Thoracic aorta (tissue), 2 donors: ENCODE data around the gene ANKFN1. TPM values are rescaled to one million over a fixed set of nuclear protein-coding genes. Genes with fewer than 3 reads are reported as not detected.

Experiments used
- ATAC-seq: fragments of 150-250 bp; one replicate; pipeline ENCODE4 v1.8.0; 2017; ENCODE audit warnings: low read depth; ENCODE audit not compliant: insufficient number of reproducible peaks, low FRiP score
- DNase-seq: peaks from one replicate; pipeline ENCODE4 v3.0.0-alpha.2; 2020; ENCODE audit warnings: low spot score
- H3K27ac ChIP-seq, 2 donors: fragments of 200-600 bp; sonication (generic); 1 replicate in 1 of 2; 2 replicates in 1 of 2; pipeline ENCODE4 v1.5.1; 2016; ENCODE audit warnings: mild to moderate bottlenecking in 2 of 2, moderate library complexity in 2 of 2
- H3K27me3 ChIP-seq: fragments of 200-600 bp; sonication (generic); replicated peaks from 2 replicates; pipeline ENCODE4 v1.6.0; 2016; ENCODE audit warnings: mild to moderate bottlenecking; ENCODE audit not compliant: insufficient read depth
- H3K36me3 ChIP-seq: fragments of 200-600 bp; sonication (generic); one replicate; pipeline ENCODE4 v1.5.1; 2016
- H3K4me1 ChIP-seq, 2 donors: fragments of 200-600 bp; sonication (generic); 1 replicate in 1 of 2; 2 replicates in 1 of 2; pipeline versions ENCODE4 v1.5.1 to v1.6.0; 2016; ENCODE audit warnings: low read depth in 2 of 2, mild to moderate bottlenecking in 1 of 2; ENCODE audit not compliant: control insufficient read depth in 1 of 2
- H3K4me3 ChIP-seq: fragments of 200-600 bp; sonication (generic); 2 replicates; pipeline ENCODE4 v1.5.1; 2016; ENCODE audit warnings: mild to moderate bottlenecking
- H3K9me3 ChIP-seq: fragments of 200-600 bp; sonication (generic); 2 replicates; pipeline ENCODE4 v1.5.1; 2016
- total RNA-seq, 2 donors: library from RNA; depleted of rRNA; stranded (reverse); fragments of >200 nt; gene quantifications; one replicate each; pipeline versions ENCODE4 v1.1.0 to v1.2.3, GENCODE V29; 2016
- TF ChIP-seq, protein P1 (sequence below): fragments of 200-600 bp; sonication (generic); IDR thresholded peaks from one replicate; pipeline ENCODE4 v1.5.1; 2019; ENCODE audit warnings: antibody characterized with exemption

Gene ANKFN1
- total RNA-seq, 2 donors from 2014 or later, result 0.68 TPM; not detected in 1

DNA sequence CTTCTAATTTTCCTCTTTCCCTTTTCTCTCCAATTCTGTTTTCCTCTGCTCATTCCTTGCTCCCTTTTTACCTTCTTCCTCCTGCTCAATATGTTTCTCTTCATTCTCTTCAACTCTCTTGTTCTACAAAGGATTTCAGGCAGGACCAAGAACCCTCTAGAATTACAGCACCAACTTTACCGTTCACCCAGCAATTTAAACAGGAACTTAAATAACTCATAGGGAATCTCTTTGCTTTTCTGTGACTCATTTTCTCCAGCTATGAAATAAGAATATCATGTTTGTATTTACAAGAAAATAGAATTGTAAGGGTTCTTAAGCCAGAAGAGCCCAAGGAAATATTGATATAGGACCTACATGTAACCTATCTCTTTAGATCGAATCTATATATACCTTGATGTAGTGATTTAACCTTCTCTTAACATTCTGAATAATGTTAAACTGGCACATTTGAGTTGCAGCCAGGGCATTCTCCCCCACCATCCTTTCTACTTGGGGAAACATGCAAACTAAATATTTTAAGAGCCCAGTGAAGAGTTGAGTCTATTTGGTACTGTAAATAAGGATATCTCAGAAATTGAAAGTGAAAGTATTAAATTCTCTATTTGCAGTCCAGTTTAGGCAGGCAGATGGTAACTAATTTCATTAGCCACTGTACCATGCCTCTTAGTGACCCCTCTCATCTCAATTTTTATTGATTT lies 137.0 kb downstream of the ANKFN1 start:
- Histone ChIP-seq H3K27ac (no peak overlapping the region), H3K4me1 (peaks cover 0 to 4% of the 10 kb centered on the region in 2 donors), H3K27me3 (no peaks in the 10 kb centered on the region), H3K36me3 (no peaks in the 10 kb centered on the region), H3K9me3 (no peaks in the 10 kb centered on the region), H3K4me3 (peak overlapping the region; percentile 43)
- TF ChIP-seq, protein P1, sequence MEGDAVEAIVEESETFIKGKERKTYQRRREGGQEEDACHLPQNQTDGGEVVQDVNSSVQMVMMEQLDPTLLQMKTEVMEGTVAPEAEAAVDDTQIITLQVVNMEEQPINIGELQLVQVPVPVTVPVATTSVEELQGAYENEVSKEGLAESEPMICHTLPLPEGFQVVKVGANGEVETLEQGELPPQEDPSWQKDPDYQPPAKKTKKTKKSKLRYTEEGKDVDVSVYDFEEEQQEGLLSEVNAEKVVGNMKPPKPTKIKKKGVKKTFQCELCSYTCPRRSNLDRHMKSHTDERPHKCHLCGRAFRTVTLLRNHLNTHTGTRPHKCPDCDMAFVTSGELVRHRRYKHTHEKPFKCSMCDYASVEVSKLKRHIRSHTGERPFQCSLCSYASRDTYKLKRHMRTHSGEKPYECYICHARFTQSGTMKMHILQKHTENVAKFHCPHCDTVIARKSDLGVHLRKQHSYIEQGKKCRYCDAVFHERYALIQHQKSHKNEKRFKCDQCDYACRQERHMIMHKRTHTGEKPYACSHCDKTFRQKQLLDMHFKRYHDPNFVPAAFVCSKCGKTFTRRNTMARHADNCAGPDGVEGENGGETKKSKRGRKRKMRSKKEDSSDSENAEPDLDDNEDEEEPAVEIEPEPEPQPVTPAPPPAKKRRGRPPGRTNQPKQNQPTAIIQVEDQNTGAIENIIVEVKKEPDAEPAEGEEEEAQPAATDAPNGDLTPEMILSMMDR, result no peak
- DNase-seq (no peak), ATAC-seq (no peak)

DNA sequence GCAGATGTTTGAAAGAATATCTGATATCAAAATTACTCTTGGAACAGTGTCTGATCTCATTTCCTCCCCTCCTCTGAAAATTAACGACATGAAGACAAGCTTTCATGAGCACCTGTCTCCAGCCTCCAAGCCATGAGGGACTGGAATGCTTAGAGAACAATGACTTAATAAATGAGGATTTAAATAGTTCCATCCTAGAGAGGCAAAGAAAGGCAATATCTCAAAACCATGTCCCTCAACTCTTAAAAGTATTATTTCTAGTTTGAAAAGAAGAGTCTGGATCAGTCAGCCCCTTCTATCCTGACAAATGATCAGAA lies 137.5 kb downstream of the ANKFN1 start:
- DNase-seq (no peak), ATAC-seq (no peak)
- H3K27ac ChIP-seq, result no peak overlapping the region
- TF ChIP-seq, protein P1, result no peak
- H3K4me1 ChIP-seq, result peaks cover 0 to 4% of the 10 kb centered on the region in 2 donors
- no peaks in the 10 kb centered on the region for H3K36me3 ChIP-seq
- H3K9me3 ChIP-seq, result no peaks in the 10 kb centered on the region
- no peaks in the 10 kb centered on the region for H3K27me3 ChIP-seq
- peak overlapping the region; percentile 43 for H3K4me3 ChIP-seq

DNA sequence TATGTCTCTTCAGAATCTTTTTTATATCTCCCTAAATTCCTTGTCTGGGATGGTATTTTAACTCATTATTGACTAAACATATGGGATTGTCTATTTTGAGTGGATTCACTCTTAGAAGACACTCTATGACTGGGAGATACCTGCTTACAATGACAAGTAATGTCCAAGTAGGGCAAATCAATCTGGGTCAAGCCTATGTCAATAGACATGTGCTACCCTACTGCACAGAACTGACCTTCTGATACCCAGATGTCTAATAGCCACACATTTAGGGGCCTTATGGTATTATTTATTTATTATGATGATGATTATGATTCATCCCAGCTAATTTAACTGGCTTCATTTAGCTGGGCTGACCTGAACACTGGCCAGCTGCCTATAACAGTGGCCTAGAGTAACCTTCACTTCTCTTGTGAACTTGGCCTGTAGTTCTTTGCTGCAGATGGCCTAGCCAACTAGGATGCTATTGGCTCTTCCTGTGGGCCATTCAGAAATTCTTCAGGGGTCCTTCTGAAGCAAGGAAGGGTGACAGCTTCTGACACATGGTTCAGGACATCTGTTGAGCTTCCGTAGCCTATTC lies 138.0 kb downstream of the ANKFN1 start:
- Histone ChIP-seq H3K4me1 (peaks cover 0 to 4% of the 10 kb centered on the region in 2 donors), H3K9me3 (no peaks in the 10 kb centered on the region), H3K4me3 (no peak overlapping the region), H3K36me3 (no peaks in the 10 kb centered on the region), H3K27me3 (no peaks in the 10 kb centered on the region), H3K27ac (no peak overlapping the region)
- DNase-seq, result no peak
- TF ChIP-seq, protein P1, result no peak
- ATAC-seq, result no peak

DNA sequence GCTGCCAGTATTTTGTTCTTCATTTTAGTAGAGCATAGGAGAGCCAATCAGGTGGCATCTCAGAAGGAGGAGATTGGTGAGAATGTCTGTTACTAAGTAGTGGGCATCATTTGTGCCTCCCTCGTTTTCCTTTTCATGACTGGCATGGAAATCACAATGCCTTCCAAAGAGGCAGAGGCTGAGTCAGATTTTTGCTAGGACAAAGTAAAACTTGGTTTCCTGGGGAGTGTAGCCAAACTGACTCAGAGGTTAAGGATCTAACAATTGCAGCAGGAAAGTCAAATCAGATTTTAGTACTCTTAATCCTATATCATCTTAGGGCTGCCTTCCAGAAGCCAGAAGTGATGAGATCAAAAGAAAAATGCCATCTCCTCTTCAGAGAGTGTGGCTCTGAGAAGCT lies 138.7 kb downstream of the ANKFN1 start:
- Histone ChIP-seq H3K4me3 (no peak overlapping the region), H3K9me3 (no peaks in the 10 kb centered on the region), H3K27ac (no peak overlapping the region), H3K4me1 (peaks cover 0 to 4% of the 10 kb centered on the region in 2 donors), H3K36me3 (no peaks in the 10 kb centered on the region), H3K27me3 (no peaks in the 10 kb centered on the region)
- TF ChIP-seq, protein P1, result no peak
- no peak for DNase-seq
- peak; percentile 27 for ATAC-seq

DNA sequence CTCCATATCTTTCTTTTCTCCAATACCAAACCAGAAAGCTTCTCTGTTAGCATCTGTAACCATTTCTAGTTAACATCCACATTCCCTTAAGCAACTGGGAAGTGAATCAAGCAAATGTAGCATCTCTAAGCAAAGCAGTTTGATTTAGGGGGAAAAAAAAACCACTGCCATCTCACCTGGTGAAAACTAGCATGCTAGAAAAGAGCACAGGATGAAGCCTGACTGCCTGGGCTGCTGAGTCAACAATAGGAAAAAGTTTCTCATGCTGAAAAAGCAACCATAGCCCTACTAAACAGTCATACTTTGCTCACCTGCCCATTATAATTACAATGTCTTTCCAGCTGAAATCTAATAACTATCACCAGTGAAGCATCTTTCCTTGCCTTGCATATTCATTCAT lies 139.3 kb downstream of the ANKFN1 start:
- no peak overlapping the region for H3K4me3 ChIP-seq
- peaks cover 0 to 4% of the 10 kb centered on the region in 2 donors for H3K4me1 ChIP-seq
- no peak overlapping the region for H3K27ac ChIP-seq
- DNase-seq (no peak), ATAC-seq (no peak)
- no peaks in the 10 kb centered on the region for H3K9me3 ChIP-seq
- H3K27me3 ChIP-seq, result no peaks in the 10 kb centered on the region
- no peaks in the 10 kb centered on the region for H3K36me3 ChIP-seq
- TF ChIP-seq, protein P1, result no peak
